HG02610 (cell line): ENCODE measurements around the gene TTC22.
"Not testable (repeated sequence)": the region's sequence is repeated elsewhere in the genome, so short reads cannot be mapped to it uniquely, and the experiment has no call there.

Source experiments
- ATAC-seq: cut with Tn5 transposase; IDR thresholded peaks from one replicate; pipeline ENCODE4 v1.9.1; 2021; ENCODE audit warnings: mild to moderate bottlenecking, moderate library complexity; ENCODE audit not compliant: unreplicated experiment

The TTC22 gene

GRCh38 chr1:54787604-54788003, 13.5 kb downstream of the TTC22 start:
- no peak for ATAC-seq

GRCh38 chr1:54786778-54787177, 14.3 kb downstream of the TTC22 start:
- ATAC-seq = no peak

- no peak for ATAC-seq
Observed at GRCh38 chr1:54784066-54784465, 17.1 kb downstream of the TTC22 start.

GRCh38 chr1:54782588-54782987, 18.5 kb downstream of the TTC22 start:
- ATAC-seq = no peak

GRCh38 chr1:54782156-54782555, 19.0 kb downstream of the TTC22 start:
- ATAC-seq = no peak

- no peak for ATAC-seq
Observed at GRCh38 chr1:54781023-54781723, 19.9 kb downstream of the TTC22 start.

GRCh38 chr1:54777431-54777830, 23.7 kb downstream of the TTC22 start:
- no peak for ATAC-seq

- ATAC-seq = no peak
Observed at GRCh38 chr1:54777011-54777410, 24.1 kb downstream of the TTC22 start.

- not testable (repeated sequence) for ATAC-seq
Observed at GRCh38 chr1:54775828-54776721, 25.0 kb downstream of the TTC22 start.

- ATAC-seq = no peak
Observed at GRCh38 chr1:54774820-54775498, 26.2 kb downstream of the TTC22 start.

- no peak for ATAC-seq
Observed at GRCh38 chr1:54772951-54773350, 28.2 kb downstream of the TTC22 start.

- ATAC-seq = no peak
Observed at GRCh38 chr1:54768093-54768492, 33.0 kb downstream of the TTC22 start.

- no peak for ATAC-seq
Observed at GRCh38 chr1:54767526-54767925, 33.6 kb downstream of the TTC22 start.

- no peak for ATAC-seq
Observed at GRCh38 chr1:54766726-54767125, 34.4 kb downstream of the TTC22 start.

- peak; percentile 5 for ATAC-seq
Observed at GRCh38 chr1:54764922-54765561, 36.1 kb downstream of the TTC22 start.

- peak; percentile 95 for ATAC-seq
Observed at GRCh38 chr1:54764133-54764921, 36.8 kb downstream of the TTC22 start, which contains the start of gene PARS2. TSS of gene PARS2 (minus strand) at chr1:54764523. CDS start at chr1:54759161, 5,362 bp downstream.

- ATAC-seq = no peak
Observed at GRCh38 chr1:54763816-54764132, 37.3 kb downstream of the TTC22 start.

- ATAC-seq = no peak
Observed at GRCh38 chr1:54758678-54759348, 42.3 kb downstream of the TTC22 start.

- ATAC-seq = no peak
Observed at GRCh38 chr1:54757833-54758232, 43.3 kb downstream of the TTC22 start.
